Liver (tissue), 9 donors: Measurements from ENCODE around the gene MTHFSD. TPM values are rescaled to one million over a fixed set of nuclear protein-coding genes. Genes with fewer than 3 reads are reported as not detected.

Experiments used
- DNase-seq: peaks from one replicate; pipeline ENCODE4 v3.0.0-alpha.2; 2017; ENCODE audit warnings: low spot score
- H3K27ac ChIP-seq, 2 donors: one replicate each; pipeline ENCODE4 v1.7.0; 2013; ENCODE audit warnings: inconsistent platforms in 2 of 2, low read length in 2 of 2, control low read depth in 1 of 2, low read depth in 1 of 2, mild to moderate bottlenecking in 1 of 2
- H3K27me3 ChIP-seq, 4 donors: one replicate each; pipeline versions ENCODE4 v1.6.1 to v1.7.0; 2013; ENCODE audit warnings: low read length in 3 of 4, inconsistent platforms in 1 of 4, mild to moderate bottlenecking in 1 of 4, moderate library complexity in 1 of 4; ENCODE audit not compliant: control insufficient read depth in 4 of 4, insufficient read depth in 4 of 4
- H3K36me3 ChIP-seq, 4 donors: one replicate each; pipeline versions ENCODE4 v1.6.1 to v1.7.0; 2013; ENCODE audit warnings: low read length in 3 of 4, mild to moderate bottlenecking in 3 of 4, low read depth in 1 of 4, moderate library complexity in 1 of 4; ENCODE audit not compliant: control insufficient read depth in 4 of 4, insufficient read depth in 3 of 4
- H3K4me1 ChIP-seq, 4 donors: one replicate each; pipeline versions ENCODE4 v1.6.1 to v1.7.0; 2013; ENCODE audit warnings: low read length in 3 of 4, mild to moderate bottlenecking in 3 of 4, moderate library complexity in 1 of 4; ENCODE audit not compliant: control insufficient read depth in 4 of 4, insufficient read depth in 4 of 4
- H3K4me3 ChIP-seq, 3 donors: one replicate each; pipeline versions ENCODE4 v1.6.1 to v1.7.0; 2013; ENCODE audit warnings: low read length in 3 of 3, control low read depth in 1 of 3, low read depth in 1 of 3, mild to moderate bottlenecking in 1 of 3
- H3K9ac ChIP-seq, 2 donors: one replicate each; pipeline ENCODE4 v1.7.0; 2013; ENCODE audit warnings: low read length in 2 of 2, mild to moderate bottlenecking in 2 of 2, moderate library complexity in 2 of 2, control low read depth in 1 of 2, low read depth in 1 of 2
- H3K9me3 ChIP-seq, 4 donors: one replicate each; pipeline versions ENCODE4 v1.6.1 to v1.7.0; 2013; ENCODE audit warnings: low read length in 3 of 4; ENCODE audit not compliant: control insufficient read depth in 4 of 4
- EGR1 ChIP-seq, 2 donors: IDR thresholded peaks; 2 replicates each; pipeline ENCODE4 v1.6.1; 2016 to 2018; ENCODE audit warnings: antibody characterized with exemption in 2 of 2, low read depth in 2 of 2
- FOXA1 ChIP-seq: IDR thresholded peaks from 2 replicates; pipeline ENCODE4 v1.6.1; 2016; ENCODE audit warnings: antibody characterized with exemption
- FOXA2 ChIP-seq: IDR thresholded peaks from 2 replicates; pipeline ENCODE4 v1.6.1; 2016; ENCODE audit warnings: antibody characterized with exemption
- GABPA ChIP-seq, 2 donors: IDR thresholded peaks in 1 of 2; conservative IDR thresholded peaks in 1 of 2; 2 replicates each; pipeline ENCODE4 v1.6.1; 2016; ENCODE audit warnings: antibody characterized with exemption in 2 of 2, mild to moderate bottlenecking in 1 of 2, moderate library complexity in 1 of 2
- HNF4A ChIP-seq, 2 donors: conservative IDR thresholded peaks; 2 replicates each; pipeline ENCODE4 v1.6.1; 2016; ENCODE audit warnings: antibody characterized with exemption in 2 of 2, mild to moderate bottlenecking in 2 of 2
- HNF4G ChIP-seq: IDR thresholded peaks from 2 replicates; pipeline ENCODE4 v1.6.1; 2016; ENCODE audit warnings: antibody characterized with exemption
- JUND ChIP-seq, 2 donors: IDR thresholded peaks; 2 replicates each; pipeline ENCODE4 v1.6.1; 2016; ENCODE audit warnings: antibody characterized with exemption in 2 of 2
- RXRA ChIP-seq, 2 donors: IDR thresholded peaks; 2 replicates each; pipeline ENCODE4 v1.6.1; 2017 to 2018; ENCODE audit warnings: antibody characterized with exemption in 2 of 2, mild to moderate bottlenecking in 1 of 2
- SP1 ChIP-seq: IDR thresholded peaks from 2 replicates; pipeline ENCODE4 v1.6.1; 2018; ENCODE audit warnings: antibody characterized with exemption, mild to moderate bottlenecking
- TAF1 ChIP-seq: conservative IDR thresholded peaks from 2 replicates; pipeline ENCODE4 v1.6.1; 2016; ENCODE audit warnings: antibody characterized with exemption, mild to moderate bottlenecking
- ZBTB33 ChIP-seq: IDR thresholded peaks from 2 replicates; pipeline ENCODE4 v1.6.1; 2016; ENCODE audit warnings: antibody characterized with exemption
- whole genome bisulfite sequencing: extraction: QIAGEN DNeasy Blood & Tissue Kit; methylation state at CpG from one replicate; pipeline ENCODE4 v1.1.7; 2013; 5-methylcytosine and 5-hydroxymethylcytosine counted together
- polyA plus RNA-seq, 2 donors: library from polyadenylated mRNA; stranded (reverse) in 1 of 2; unstranded in 1 of 2; fragments of 200-250 nt in 1 of 2; fragments of >200 nt in 1 of 2; fragmentation: Nextera tagmentation in 1 of 2; extraction: Ambion mirVana in 1 of 2; gene quantifications; one replicate each; pipeline versions ENCODE4 v1.2.1 to v1.2.3, GENCODE V29; 2013 to 2015
- total RNA-seq, 2 donors: library from RNA; depleted of rRNA; stranded (reverse); fragments of >200 nt; gene quantifications; one replicate each; pipeline ENCODE4 v1.2.3, GENCODE V29; 2014
- TF ChIP-seq, protein P1 (sequence below): IDR thresholded peaks from 2 replicates; pipeline ENCODE4 v1.6.1; 2016; ENCODE audit warnings: antibody characterized with exemption
- TF ChIP-seq, protein P2 (sequence below): IDR thresholded peaks from 2 replicates; pipeline ENCODE4 v1.6.1; 2016; ENCODE audit warnings: antibody characterized with exemption, mild to moderate bottlenecking
- TF ChIP-seq, protein P3 (sequence below): IDR thresholded peaks from 2 replicates; pipeline ENCODE4 v1.6.1; 2016; ENCODE audit warnings: antibody characterized with exemption
- TF ChIP-seq, protein P4 (sequence below): fragments of 150-350 bp; IDR thresholded peaks from 2 replicates; pipeline ENCODE4 v1.5.1; 2017; ENCODE audit warnings: improper control_type of control experiment, low read depth, low read length; ENCODE audit not compliant: missing input control
- donor health status: healthy.
- donor health status: healthy.
- donor health status: healthy.
- donor health status: healthy.
- donor health status: healthy.

The MTHFSD gene
- total and polyA plus RNA-seq, 4 donors = 4.6 to 8.1 (median 6.5) TPM

DNA sequence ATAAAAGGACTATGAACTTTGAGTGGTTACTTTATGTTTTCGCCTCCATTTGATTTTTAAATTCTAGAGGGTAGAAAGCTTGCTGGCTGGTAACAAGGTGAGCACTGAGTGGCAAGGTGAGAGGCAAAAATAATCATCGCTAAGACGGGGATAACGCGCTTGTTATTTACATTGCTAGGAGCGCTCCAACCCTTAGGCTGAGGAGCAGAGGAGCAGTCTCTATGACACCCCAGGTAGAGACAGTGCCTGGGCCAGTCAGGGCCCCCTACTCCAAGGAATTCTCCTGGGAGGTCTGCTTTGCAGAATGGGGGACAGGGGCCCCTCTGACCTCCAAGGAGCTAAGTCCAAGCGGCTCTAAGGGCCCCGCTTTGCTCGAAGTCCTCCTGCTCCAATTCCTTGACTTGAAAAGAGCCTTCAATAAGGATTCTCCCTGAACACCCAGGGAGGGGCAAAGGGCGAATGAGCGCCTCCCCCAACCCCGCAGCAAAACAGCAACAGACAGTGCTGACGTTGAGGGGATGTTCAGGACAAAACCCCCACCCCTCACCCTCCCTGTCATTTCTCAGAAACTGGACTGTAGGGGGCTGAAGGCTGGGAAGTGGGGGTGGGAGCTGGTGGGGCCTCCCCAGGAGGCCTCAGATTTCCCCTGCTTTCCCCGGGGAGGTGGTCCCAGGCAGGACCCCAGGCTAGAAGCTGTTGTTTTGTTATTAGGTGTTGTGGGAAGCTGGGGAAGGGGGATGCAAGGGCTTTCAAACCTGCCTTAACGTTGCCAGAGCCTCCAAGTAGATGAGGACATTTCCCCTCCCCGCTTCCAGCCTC is 54.9 kb downstream of the MTHFSD start:
- Histone ChIP-seq H3K9ac (no peak overlapping the region), H3K27ac (no peak overlapping the region), H3K27me3 (peaks cover 15 to 43% (median 35%) of the 10 kb centered on the region in 4 donors), H3K36me3 (no peaks in the 10 kb centered on the region), H3K4me3 (no peak overlapping the region), H3K4me1 (peaks cover 0 to 12% (median 7%) of the 10 kb centered on the region in 4 donors), H3K9me3 (no peaks in the 10 kb centered on the region)
- no peak for TF ChIP-seq ZBTB33
- no peak for TF ChIP-seq SP1
- TF ChIP-seq RXRA (IDR thresholded peaks at IDR 0.05) = no peak
- no peak for TF ChIP-seq FOXA1
- TF ChIP-seq JUND (IDR thresholded peaks at IDR 0.05) = no peak
- TF ChIP-seq, protein P1, sequence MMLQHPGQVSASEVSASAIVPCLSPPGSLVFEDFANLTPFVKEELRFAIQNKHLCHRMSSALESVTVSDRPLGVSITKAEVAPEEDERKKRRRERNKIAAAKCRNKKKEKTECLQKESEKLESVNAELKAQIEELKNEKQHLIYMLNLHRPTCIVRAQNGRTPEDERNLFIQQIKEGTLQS = no peak
- TF ChIP-seq TAF1 = no peak
- TF ChIP-seq, protein P2, sequence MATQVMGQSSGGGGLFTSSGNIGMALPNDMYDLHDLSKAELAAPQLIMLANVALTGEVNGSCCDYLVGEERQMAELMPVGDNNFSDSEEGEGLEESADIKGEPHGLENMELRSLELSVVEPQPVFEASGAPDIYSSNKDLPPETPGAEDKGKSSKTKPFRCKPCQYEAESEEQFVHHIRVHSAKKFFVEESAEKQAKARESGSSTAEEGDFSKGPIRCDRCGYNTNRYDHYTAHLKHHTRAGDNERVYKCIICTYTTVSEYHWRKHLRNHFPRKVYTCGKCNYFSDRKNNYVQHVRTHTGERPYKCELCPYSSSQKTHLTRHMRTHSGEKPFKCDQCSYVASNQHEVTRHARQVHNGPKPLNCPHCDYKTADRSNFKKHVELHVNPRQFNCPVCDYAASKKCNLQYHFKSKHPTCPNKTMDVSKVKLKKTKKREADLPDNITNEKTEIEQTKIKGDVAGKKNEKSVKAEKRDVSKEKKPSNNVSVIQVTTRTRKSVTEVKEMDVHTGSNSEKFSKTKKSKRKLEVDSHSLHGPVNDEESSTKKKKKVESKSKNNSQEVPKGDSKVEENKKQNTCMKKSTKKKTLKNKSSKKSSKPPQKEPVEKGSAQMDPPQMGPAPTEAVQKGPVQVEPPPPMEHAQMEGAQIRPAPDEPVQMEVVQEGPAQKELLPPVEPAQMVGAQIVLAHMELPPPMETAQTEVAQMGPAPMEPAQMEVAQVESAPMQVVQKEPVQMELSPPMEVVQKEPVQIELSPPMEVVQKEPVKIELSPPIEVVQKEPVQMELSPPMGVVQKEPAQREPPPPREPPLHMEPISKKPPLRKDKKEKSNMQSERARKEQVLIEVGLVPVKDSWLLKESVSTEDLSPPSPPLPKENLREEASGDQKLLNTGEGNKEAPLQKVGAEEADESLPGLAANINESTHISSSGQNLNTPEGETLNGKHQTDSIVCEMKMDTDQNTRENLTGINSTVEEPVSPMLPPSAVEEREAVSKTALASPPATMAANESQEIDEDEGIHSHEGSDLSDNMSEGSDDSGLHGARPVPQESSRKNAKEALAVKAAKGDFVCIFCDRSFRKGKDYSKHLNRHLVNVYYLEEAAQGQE = no peak
- no peak for TF ChIP-seq GABPA (IDR thresholded peaks at IDR 0.05 in 1 of 2, conservative IDR thresholded peaks at IDR 0.05 in 1 of 2)
- TF ChIP-seq HNF4G = no peak
- TF ChIP-seq, protein P3, sequence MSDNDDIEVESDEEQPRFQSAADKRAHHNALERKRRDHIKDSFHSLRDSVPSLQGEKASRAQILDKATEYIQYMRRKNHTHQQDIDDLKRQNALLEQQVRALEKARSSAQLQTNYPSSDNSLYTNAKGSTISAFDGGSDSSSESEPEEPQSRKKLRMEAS = no peak
- TF ChIP-seq FOXA2 = no peak
- TF ChIP-seq, protein P4, sequence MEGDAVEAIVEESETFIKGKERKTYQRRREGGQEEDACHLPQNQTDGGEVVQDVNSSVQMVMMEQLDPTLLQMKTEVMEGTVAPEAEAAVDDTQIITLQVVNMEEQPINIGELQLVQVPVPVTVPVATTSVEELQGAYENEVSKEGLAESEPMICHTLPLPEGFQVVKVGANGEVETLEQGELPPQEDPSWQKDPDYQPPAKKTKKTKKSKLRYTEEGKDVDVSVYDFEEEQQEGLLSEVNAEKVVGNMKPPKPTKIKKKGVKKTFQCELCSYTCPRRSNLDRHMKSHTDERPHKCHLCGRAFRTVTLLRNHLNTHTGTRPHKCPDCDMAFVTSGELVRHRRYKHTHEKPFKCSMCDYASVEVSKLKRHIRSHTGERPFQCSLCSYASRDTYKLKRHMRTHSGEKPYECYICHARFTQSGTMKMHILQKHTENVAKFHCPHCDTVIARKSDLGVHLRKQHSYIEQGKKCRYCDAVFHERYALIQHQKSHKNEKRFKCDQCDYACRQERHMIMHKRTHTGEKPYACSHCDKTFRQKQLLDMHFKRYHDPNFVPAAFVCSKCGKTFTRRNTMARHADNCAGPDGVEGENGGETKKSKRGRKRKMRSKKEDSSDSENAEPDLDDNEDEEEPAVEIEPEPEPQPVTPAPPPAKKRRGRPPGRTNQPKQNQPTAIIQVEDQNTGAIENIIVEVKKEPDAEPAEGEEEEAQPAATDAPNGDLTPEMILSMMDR = no peak
- no peak for TF ChIP-seq HNF4A (conservative IDR thresholded peaks at IDR 0.05)
- TF ChIP-seq EGR1 (IDR thresholded peaks at IDR 0.05; ENCODE audit: low read depth in 2 of 2) = no peak
- no peak for DNase-seq
- 17% methylated on average over 16 of the region's 16 CpGs for WGBS
